Small intestine (tissue), 7 donors: ENCODE results near the gene CNGA4. TPM values are rescaled to one million over a fixed set of nuclear protein-coding genes. Genes with fewer than 3 reads are reported as not detected.

Experiments used
- DNase-seq, 2 donors: peaks; one replicate each; pipeline versions ENCODE4 v3.0.0 to v3.0.0-alpha.2; 2013
- FAIRE-seq: peaks from 2 replicates; lab custom pipeline; 2012; peaks lifted over from hg19 to GRCh38; lab: Jason Lieb, UNC
- H3K27ac ChIP-seq, 3 donors: one replicate each; pipeline ENCODE4 v1.5.1; 2013; ENCODE audit warnings: low read length in 2 of 3, mild to moderate bottlenecking in 2 of 3, control low read depth in 1 of 3, inconsistent platforms in 1 of 3, low read depth in 1 of 3, moderate library complexity in 1 of 3
- H3K27me3 ChIP-seq, 3 donors: one replicate each; pipeline ENCODE4 v1.6.1; 2013; ENCODE audit warnings: low read length in 3 of 3, inconsistent platforms in 1 of 3; ENCODE audit not compliant: control insufficient read depth in 3 of 3, insufficient read depth in 3 of 3
- H3K36me3 ChIP-seq, 3 donors: one replicate each; pipeline ENCODE4 v1.6.1; 2013; ENCODE audit warnings: low read length in 3 of 3, inconsistent platforms in 1 of 3, low read depth in 1 of 3, mild to moderate bottlenecking in 1 of 3, moderate library complexity in 1 of 3; ENCODE audit not compliant: control insufficient read depth in 3 of 3, insufficient read depth in 2 of 3
- H3K4me1 ChIP-seq, 3 donors: one replicate each; pipeline ENCODE4 v1.6.1; 2013; ENCODE audit warnings: low read length in 2 of 3, inconsistent platforms in 1 of 3, low read depth in 1 of 3, mild to moderate bottlenecking in 1 of 3, moderate library complexity in 1 of 3; ENCODE audit not compliant: control insufficient read depth in 3 of 3, insufficient read depth in 2 of 3
- H3K4me3 ChIP-seq, 3 donors: one replicate each; pipeline ENCODE4 v1.5.1; 2013; ENCODE audit warnings: low read length in 3 of 3, control low read depth in 1 of 3, inconsistent platforms in 1 of 3, low read depth in 1 of 3, mild to moderate bottlenecking in 1 of 3, moderate library complexity in 1 of 3
- H3K9me3 ChIP-seq, 2 donors: one replicate each; pipeline ENCODE4 v1.6.1; 2013; ENCODE audit warnings: low read depth in 1 of 2, low read length in 1 of 2; ENCODE audit not compliant: control insufficient read depth in 2 of 2, insufficient read depth in 1 of 2
- WGBS, 3 donors: extraction: QIAGEN DNeasy Blood & Tissue Kit; methylation state at CpG; one replicate each; pipeline ENCODE4 v1.1.7; 2013; 5-methylcytosine and 5-hydroxymethylcytosine counted together
- polyA plus RNA-seq, 4 donors: library from polyadenylated mRNA; stranded (reverse) in 3 of 4; unstranded in 1 of 4; fragments of 200-250 nt in 3 of 4; fragments of 120-200 nt in 1 of 4; gene quantifications; one replicate each; pipeline versions ENCODE4 v1.2.1 to v1.2.3, GENCODE V29; 2013
- donor health status: healthy with polysubstance abuse.
- donor health status: control.
- donor health status: control.
- donor health status: Bipolar disorder and iron deficiency.
- donor health status: healthy.

Gene CNGA4
- polyA plus RNA-seq, 4 donors = 0.09 to 0.32 TPM; not detected in 2

- FAIRE-seq = no peak
- WGBS, 3 donors = 86 to 93% (median 92%) methylated on average over 1 of the region's 1 CpG
- H3K36me3 ChIP-seq = peaks cover 4 to 16% (median 6%) of the 10 kb centered on the region in 3 donors
- no peaks in the 10 kb centered on the region for H3K27me3 ChIP-seq
- H3K9me3 ChIP-seq = no peaks in the 10 kb centered on the region
- no peak for DNase-seq
- H3K4me1 ChIP-seq = no peaks in the 10 kb centered on the region
- H3K27ac ChIP-seq = no peak overlapping the region
- no peak overlapping the region for H3K4me3 ChIP-seq
These were observed 36.8 kb upstream of the CNGA4 start for GRCh38 chr11:6202041-6202440.

GRCh38 chr11:6203327-6203726, 35.6 kb upstream of the CNGA4 start:
- DNase-seq (no peak), FAIRE-seq (no peak)
- no peaks in the 10 kb centered on the region for H3K27me3 ChIP-seq
- no peaks in the 10 kb centered on the region for H3K9me3 ChIP-seq
- peaks cover 4 to 17% (median 6%) of the 10 kb centered on the region in 3 donors for H3K36me3 ChIP-seq
- WGBS, 3 donors = 58 to 70% (median 59%) methylated on average over 3 of the region's 3 CpGs
- no peak overlapping the region for H3K27ac ChIP-seq
- H3K4me1 ChIP-seq = no peaks in the 10 kb centered on the region
- no peak overlapping the region for H3K4me3 ChIP-seq

DNA sequence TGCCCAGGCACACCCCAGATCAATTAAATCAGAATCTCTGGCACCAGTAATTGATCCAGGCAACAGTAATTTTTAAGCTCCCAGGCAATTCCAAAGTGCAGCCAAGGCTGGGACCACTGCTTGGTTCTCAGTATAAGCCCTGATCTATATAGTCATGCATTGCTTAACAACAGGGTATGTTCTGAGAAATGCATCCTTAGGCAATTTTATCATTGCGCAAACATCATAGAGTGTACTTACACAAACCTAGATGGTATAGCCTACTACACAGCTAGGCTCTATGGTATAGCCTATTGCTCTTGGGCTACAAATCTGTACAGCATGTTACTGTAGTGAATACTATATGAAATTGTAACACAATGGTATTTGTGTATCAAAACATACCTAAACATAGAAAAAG, 34.2 kb upstream of the CNGA4 start:
- Histone ChIP-seq H3K36me3 (peaks cover 6 to 22% (median 8%) of the 10 kb centered on the region in 3 donors), H3K4me3 (no peak overlapping the region), H3K9me3 (no peaks in the 10 kb centered on the region), H3K4me1 (no peaks in the 10 kb centered on the region), H3K27me3 (no peaks in the 10 kb centered on the region), H3K27ac (no peak overlapping the region)
- 96 to 100% (median 100%) methylated on average over 1 of the region's 1 CpG for WGBS, 3 donors
- DNase-seq (no peak), FAIRE-seq (no peak)

DNA sequence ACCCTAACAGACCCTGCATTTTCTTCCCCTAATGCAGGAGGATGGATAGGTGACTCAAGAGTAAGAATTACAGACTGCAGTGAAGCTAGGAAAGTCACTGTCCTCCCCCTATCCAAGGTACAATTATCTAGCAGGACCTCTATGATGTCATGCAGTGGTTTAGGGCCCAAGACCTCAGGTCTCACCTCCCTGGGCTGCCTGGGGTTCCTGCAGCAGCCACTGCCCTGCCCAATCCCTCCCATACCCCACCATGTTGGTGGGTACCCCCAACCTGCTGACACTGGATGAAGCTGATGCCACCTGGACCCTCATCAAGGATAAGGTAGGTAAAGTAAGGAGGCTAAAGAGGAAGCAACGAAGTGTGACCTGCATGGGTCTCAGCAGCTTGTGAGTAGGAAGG, 33.5 kb upstream of the CNGA4 start, which contains the start of gene C11orf42:
Gene C11orf42, plus strand, starts transcription at position 192 of the 400 bp plus-strand sequence. Its CDS starts 59 bp downstream, at position 251.
- Histone ChIP-seq H3K36me3 (peaks cover 12 to 25% (median 13%) of the 10 kb centered on the region in 3 donors), H3K27me3 (no peaks in the 10 kb centered on the region), H3K4me3 (no peak within 1 kb of the TSS), H3K27ac (no peak within 1 kb of the TSS), H3K4me1 (no peaks in the 10 kb centered on the region), H3K9me3 (no peaks in the 10 kb centered on the region)
- DNase-seq (no peak), FAIRE-seq (no peak)
- 71 to 96% (median 95%) methylated on average over 1 of the region's 1 CpG for WGBS, 3 donors

- Histone ChIP-seq H3K36me3 (peaks cover 21 to 38% (median 23%) of the 10 kb centered on the region in 3 donors), H3K4me3 (no peak overlapping the region), H3K27ac (no peak overlapping the region), H3K9me3 (no peaks in the 10 kb centered on the region), H3K4me1 (no peaks in the 10 kb centered on the region), H3K27me3 (no peaks in the 10 kb centered on the region)
- DNase-seq = no peak
- FAIRE-seq = no peak
- WGBS, 3 donors = 86 to 91% (median 86%) methylated on average over 3 of the region's 3 CpGs
These were observed 32.3 kb upstream of the CNGA4 start for GRCh38 chr11:6206456-6207180.

GRCh38 chr11:6209801-6210200, 29.1 kb upstream of the CNGA4 start:
- Histone ChIP-seq H3K27me3 (no peaks in the 10 kb centered on the region), H3K36me3 (peaks cover 26 to 48% (median 48%) of the 10 kb centered on the region in 3 donors), H3K27ac (no peak overlapping the region), H3K9me3 (no peaks in the 10 kb centered on the region), H3K4me3 (no peak overlapping the region), H3K4me1 (no peaks in the 10 kb centered on the region)
- 97 to 98% (median 97%) methylated on average over 12 of the region's 12 CpGs for WGBS, 3 donors
- no peak for FAIRE-seq
- DNase-seq = no peak

DNA sequence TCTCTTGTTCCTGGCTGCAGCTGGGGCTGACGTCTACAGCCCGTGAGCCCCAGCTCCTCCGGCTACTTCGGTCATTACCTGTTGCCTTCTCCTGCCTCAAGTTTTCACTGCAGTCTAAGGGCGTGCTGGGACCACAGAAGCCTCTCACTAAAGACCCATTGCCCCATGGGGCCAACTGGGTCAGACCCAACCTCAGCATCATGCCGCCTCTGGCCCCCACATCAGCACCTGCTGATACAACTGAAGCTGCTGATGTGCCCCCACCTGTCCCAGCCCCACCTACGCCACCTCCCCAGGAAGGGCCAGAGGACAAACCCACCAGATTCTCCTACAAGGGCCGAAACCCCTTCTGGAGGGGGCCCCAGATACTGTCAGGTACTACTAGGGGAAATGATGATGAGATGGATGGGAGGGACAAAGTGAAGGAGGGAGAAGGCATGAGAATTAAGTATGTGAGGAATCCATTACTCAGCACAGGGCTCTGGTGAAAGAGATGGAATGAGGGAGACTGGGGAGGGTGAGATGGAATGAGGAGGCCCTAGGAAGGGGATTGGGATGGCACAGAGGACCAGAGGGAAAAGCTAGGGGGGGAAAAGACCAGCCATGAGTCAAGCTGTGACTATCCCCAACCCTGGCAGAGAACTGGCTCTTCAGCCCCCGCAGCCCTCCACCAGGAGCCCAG, 28.5 kb upstream of the CNGA4 start:
- WGBS, 3 donors = 97 to 99% (median 98%) methylated on average over 8 to 9 of the region's 9 CpGs
- peaks cover 25 to 50% (median 47%) of the 10 kb centered on the region in 3 donors for H3K36me3 ChIP-seq

DNA sequence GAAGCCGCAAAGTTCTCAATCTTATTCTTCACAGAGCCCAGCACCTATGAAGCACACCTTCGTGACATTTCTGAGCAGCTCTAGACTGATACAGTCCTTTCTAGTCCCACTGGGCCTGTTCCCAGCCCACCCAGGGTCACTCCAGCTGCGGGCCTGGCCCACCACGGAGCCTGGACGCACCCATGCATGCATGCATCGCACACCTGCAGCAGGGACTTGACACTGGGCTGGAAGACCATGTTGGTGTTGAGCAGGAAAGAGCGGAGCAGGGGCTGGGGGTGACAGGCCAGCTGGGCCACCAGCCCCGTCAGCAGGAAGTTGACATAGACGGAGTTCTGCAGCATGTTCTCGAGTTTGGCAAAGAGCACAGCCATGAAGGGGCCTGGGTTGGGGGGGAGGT, 24.4 kb upstream of the CNGA4 start:
- Histone ChIP-seq H3K4me1 (no peaks in the 10 kb centered on the region), H3K4me3 (no peak overlapping the region), H3K27ac (no peak overlapping the region), H3K9me3 (no peaks in the 10 kb centered on the region), H3K27me3 (no peaks in the 10 kb centered on the region), H3K36me3 (peaks cover 31 to 66% (median 58%) of the 10 kb centered on the region in 3 donors)
- FAIRE-seq (no peak), DNase-seq (no peak)
- 92 to 97% (median 96%) methylated on average over 10 of the region's 10 CpGs for WGBS, 3 donors

More for the DNA sequence above, 28.5 kb upstream of the CNGA4 start:
- no peaks in the 10 kb centered on the region for H3K4me1 ChIP-seq
- H3K9me3 ChIP-seq = no peaks in the 10 kb centered on the region
- H3K27me3 ChIP-seq = no peaks in the 10 kb centered on the region
- H3K27ac ChIP-seq = no peak overlapping the region
- H3K4me3 ChIP-seq = no peak overlapping the region
- no peak for DNase-seq
- no peak for FAIRE-seq
